HEK293 (cell line): ENCODE data around the gene ARHGEF11.
A peak's percentile ranks its signal among the peaks of the same experiment; 100 is the strongest.

Experiments used
- CTCF ChIA-PET: fragments of 350-600 bp; formaldehyde crosslinking; extraction: SDS; loops from one replicate; lab custom pipeline; 2021; ENCODE audit warnings: antibody characterized with exemption; lab: Yijun Ruan, JAX
- POLR2A ChIA-PET: fragments of 300-600 bp; formaldehyde crosslinking; extraction: SDS; loops from one replicate; lab custom pipeline; 2020; ENCODE audit warnings: antibody characterized with exemption, inconsistent platforms; lab: Yijun Ruan, JAX
- H3K27ac ChIP-seq: fragments of 200-500 bp; sonication (Bioruptor generic); 2 replicates; pipeline ENCODE4 v1.5.1; 2014; ENCODE audit warnings: low read depth, low read length, control low read depth, inconsistent platforms; ENCODE audit errors: extremely low read depth
- H3K36me3 ChIP-seq, 2 experiments: fragments of 200-500 bp in 1 of 2; sonication (Bioruptor generic) in 1 of 2; 1 replicate in 1 of 2; 2 replicates in 1 of 2; pipeline ENCODE4 v1.5.1; 2014 to 2017; ENCODE audit warnings: inconsistent platforms in 2 of 2, low read length in 2 of 2; ENCODE audit not compliant: control insufficient read depth in 2 of 2, insufficient read depth in 1 of 2
- H3K4me1 ChIP-seq: fragments of 200-500 bp; sonication (Bioruptor generic); 2 replicates; pipeline ENCODE4 v1.5.1; 2014; ENCODE audit warnings: mild to moderate bottlenecking, low read length, inconsistent platforms; ENCODE audit not compliant: control insufficient read depth, insufficient read depth
- H3K4me3 ChIP-seq: 2 replicates; pipeline ENCODE4 v1.5.1; 2011; ENCODE audit warnings: low read depth, mild to moderate bottlenecking, control low read depth, low read length, moderate library complexity
- H3K9me3 ChIP-seq: fragments of 200-500 bp; sonication (Bioruptor generic); 2 replicates; pipeline ENCODE4 v1.5.1; 2014; ENCODE audit warnings: low read depth, low read length, inconsistent platforms; ENCODE audit not compliant: control insufficient read depth, insufficient read depth
- AEBP2 ChIP-seq: fragments of 450-650 bp; formaldehyde crosslinking; IDR thresholded peaks from 2 replicates; pipeline ENCODE4 v1.5.1; 2016; ENCODE audit warnings: missing biosample characterization, missing genetic modification characterization, borderline replicate concordance
- GFI1B ChIP-seq: fragments of 450-650 bp; formaldehyde crosslinking; IDR thresholded peaks from 2 replicates; pipeline ENCODE4 v1.5.1; 2016; ENCODE audit warnings: missing biosample characterization, missing genetic modification characterization
- MYNN ChIP-seq: fragments of 450-650 bp; formaldehyde crosslinking; IDR thresholded peaks from 2 replicates; pipeline ENCODE4 v1.5.1; 2016; ENCODE audit warnings: missing biosample characterization, missing genetic modification characterization, borderline replicate concordance
- PRDM10 ChIP-seq: fragments of 450-650 bp; formaldehyde crosslinking; IDR thresholded peaks from 2 replicates; pipeline ENCODE4 v1.5.1; 2016; ENCODE audit warnings: missing biosample characterization, missing genetic modification characterization
- SCRT1 ChIP-seq: fragments of 450-650 bp; formaldehyde crosslinking; IDR thresholded peaks from 2 replicates; pipeline ENCODE4 v1.5.1; 2016; ENCODE audit warnings: missing biosample characterization, missing genetic modification characterization, borderline replicate concordance
- ZBTB1 ChIP-seq: fragments of 450-650 bp; formaldehyde crosslinking; IDR thresholded peaks from 2 replicates; pipeline ENCODE4 v1.5.1; 2016; ENCODE audit warnings: missing biosample characterization, missing genetic modification characterization
- ZBTB11 ChIP-seq: fragments of 450-650 bp; formaldehyde crosslinking; conservative IDR thresholded peaks from 2 replicates; pipeline ENCODE4 v1.5.1; 2016; ENCODE audit warnings: low read depth, missing biosample characterization, missing genetic modification characterization
- ZNF157 ChIP-seq: fragments of 450-650 bp; formaldehyde crosslinking; IDR thresholded peaks from 2 replicates; pipeline ENCODE4 v1.5.1; 2016; ENCODE audit warnings: missing biosample characterization, missing genetic modification characterization
- ZNF174 ChIP-seq: fragments of 450-650 bp; formaldehyde crosslinking; IDR thresholded peaks from 2 replicates; pipeline ENCODE4 v1.5.0; 2017; ENCODE audit warnings: missing biosample characterization, mild to moderate bottlenecking, missing genetic modification characterization
- ZNF211 ChIP-seq: fragments of 450-650 bp; formaldehyde crosslinking; IDR thresholded peaks from 2 replicates; pipeline ENCODE4 v1.5.1; 2016; ENCODE audit warnings: low read depth, missing biosample characterization, missing genetic modification characterization
- ZNF26 ChIP-seq: fragments of 450-650 bp; formaldehyde crosslinking; IDR thresholded peaks from 2 replicates; pipeline ENCODE4 v1.5.1; 2016; ENCODE audit warnings: missing biosample characterization, missing genetic modification characterization
- ZNF280C ChIP-seq: fragments of 450-650 bp; formaldehyde crosslinking; IDR thresholded peaks from 2 replicates; pipeline ENCODE4 v1.5.1; 2016; ENCODE audit warnings: missing biosample characterization, missing genetic modification characterization
- ZNF530 ChIP-seq: fragments of 450-650 bp; formaldehyde crosslinking; IDR thresholded peaks from 2 replicates; pipeline ENCODE4 v1.5.1; 2016; ENCODE audit warnings: low read depth, missing biosample characterization, missing genetic modification characterization
- ZNF560 ChIP-seq: fragments of 450-650 bp; formaldehyde crosslinking; IDR thresholded peaks from 2 replicates; pipeline ENCODE4 v1.5.1; 2017; ENCODE audit warnings: missing biosample characterization, missing genetic modification characterization, borderline replicate concordance
- ZNF600 ChIP-seq: fragments of 450-650 bp; formaldehyde crosslinking; IDR thresholded peaks from 2 replicates; pipeline ENCODE4 v1.5.1; 2016; ENCODE audit warnings: missing biosample characterization, missing genetic modification characterization
- ZNF791 ChIP-seq: fragments of 450-650 bp; formaldehyde crosslinking; IDR thresholded peaks from 2 replicates; pipeline ENCODE4 v1.5.1; 2016; ENCODE audit warnings: missing biosample characterization, missing genetic modification characterization
- ZNF830 ChIP-seq: fragments of 450-650 bp; IDR thresholded peaks from 2 replicates; pipeline ENCODE4 v1.5.0; 2018; ENCODE audit warnings: missing biosample characterization, missing genetic modification characterization, low read depth, mild to moderate bottlenecking, moderate library complexity
- ZNF837 ChIP-seq: fragments of 450-650 bp; formaldehyde crosslinking; IDR thresholded peaks from 2 replicates; pipeline ENCODE4 v1.5.1; 2016; ENCODE audit warnings: missing biosample characterization, missing genetic modification characterization
- TF ChIP-seq, protein P1 (sequence below): fragments of 450-650 bp; formaldehyde crosslinking; IDR thresholded peaks from 2 replicates; pipeline ENCODE4 v1.5.1; 2017; ENCODE audit warnings: missing biosample characterization, missing genetic modification characterization

The ARHGEF11 gene

GRCh38 chr1:157025856-157026255 is 19.7 kb downstream of the ARHGEF11 start (continued):
- no peak for TF ChIP-seq PRDM10 (tag by site-specific recombination)
- no peak for TF ChIP-seq ZBTB11 (tag by site-specific recombination)
- no peak for TF ChIP-seq ZNF157
- no peak for TF ChIP-seq MYNN (tag by site-specific recombination)
- TF ChIP-seq ZNF600 (tag by site-specific recombination): no peak
- TF ChIP-seq SCRT1 (tag by site-specific recombination): no peak
- no peak for TF ChIP-seq ZNF837 (tag by site-specific recombination)
- TF ChIP-seq ZNF791 (tag by site-specific recombination): no peak

GRCh38 chr1:157025385-157025784 is 20.2 kb downstream of the ARHGEF11 start:
- Histone ChIP-seq H3K9me3 (no peaks in the 10 kb centered on the region), H3K4me1 (peaks cover 2% of the 10 kb centered on the region; the same call in 1 of the 2 replicates), H3K27ac (no peak overlapping the region), H3K36me3 (no peaks in the 10 kb centered on the region), H3K4me3 (no peak overlapping the region)
- ChIA-PET CTCF (interaction anchor here (0.6 to 0.7 kb wide), 2 partner anchors 17 to 994 kb away, joined by 3 read pairs; no protein-coding TSS in a partner anchor), POLR2A (no interaction called here)
- TF ChIP-seq ZNF174 (no peak), ZNF600 (tag by site-specific recombination) (peak; percentile 72), ZNF211 (tag by site-specific recombination) (no peak), ZNF530 (no peak), ZNF830 (no peak)
- TF ChIP-seq, protein P1, sequence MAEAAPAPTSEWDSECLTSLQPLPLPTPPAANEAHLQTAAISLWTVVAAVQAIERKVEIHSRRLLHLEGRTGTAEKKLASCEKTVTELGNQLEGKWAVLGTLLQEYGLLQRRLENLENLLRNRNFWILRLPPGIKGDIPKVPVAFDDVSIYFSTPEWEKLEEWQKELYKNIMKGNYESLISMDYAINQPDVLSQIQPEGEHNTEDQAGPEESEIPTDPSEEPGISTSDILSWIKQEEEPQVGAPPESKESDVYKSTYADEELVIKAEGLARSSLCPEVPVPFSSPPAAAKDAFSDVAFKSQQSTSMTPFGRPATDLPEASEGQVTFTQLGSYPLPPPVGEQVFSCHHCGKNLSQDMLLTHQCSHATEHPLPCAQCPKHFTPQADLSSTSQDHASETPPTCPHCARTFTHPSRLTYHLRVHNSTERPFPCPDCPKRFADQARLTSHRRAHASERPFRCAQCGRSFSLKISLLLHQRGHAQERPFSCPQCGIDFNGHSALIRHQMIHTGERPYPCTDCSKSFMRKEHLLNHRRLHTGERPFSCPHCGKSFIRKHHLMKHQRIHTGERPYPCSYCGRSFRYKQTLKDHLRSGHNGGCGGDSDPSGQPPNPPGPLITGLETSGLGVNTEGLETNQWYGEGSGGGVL (tag by site-specific recombination): peak; percentile 22; the same call in 1 of the 2 replicates

DNA sequence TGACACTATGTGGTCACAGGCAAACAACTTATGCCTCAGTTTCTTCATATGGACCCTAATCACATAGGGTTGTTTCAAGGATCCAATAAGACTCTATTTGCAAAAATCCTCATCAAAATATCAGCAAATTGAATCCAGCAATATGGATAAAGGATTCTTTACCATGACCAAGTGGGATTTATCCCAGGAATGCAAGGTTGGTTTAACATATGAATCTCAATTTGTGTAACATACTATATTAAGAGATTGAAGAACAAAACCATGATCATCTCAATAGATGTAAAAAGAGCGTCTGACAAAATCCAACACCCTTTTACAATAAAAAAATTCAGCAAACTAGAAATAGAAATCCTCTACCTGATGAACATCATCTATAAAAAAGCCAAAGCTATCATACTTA is 23.9 kb downstream of the ARHGEF11 start:
- POLR2A ChIA-PET: no interaction called here
- Histone ChIP-seq H3K4me3 (no peak overlapping the region), H3K4me1 (peaks cover 2% of the 10 kb centered on the region; the same call in 1 of the 2 replicates), H3K27ac (no peak overlapping the region), H3K36me3 (no peaks in the 10 kb centered on the region), H3K9me3 (no peaks in the 10 kb centered on the region)
- CTCF ChIA-PET: no interaction called here
- TF ChIP-seq ZBTB1 (tag by site-specific recombination) (no peak), AEBP2 (tag by site-specific recombination) (no peak), ZNF26 (tag by site-specific recombination) (no peak), GFI1B (tag by site-specific recombination) (no peak), ZNF560 (tag by site-specific recombination) (no peak), ZNF280C (tag by site-specific recombination) (no peak)
